ENCODE measurements around the gene GIMAP8.

GIMAP8 gene

DNA sequence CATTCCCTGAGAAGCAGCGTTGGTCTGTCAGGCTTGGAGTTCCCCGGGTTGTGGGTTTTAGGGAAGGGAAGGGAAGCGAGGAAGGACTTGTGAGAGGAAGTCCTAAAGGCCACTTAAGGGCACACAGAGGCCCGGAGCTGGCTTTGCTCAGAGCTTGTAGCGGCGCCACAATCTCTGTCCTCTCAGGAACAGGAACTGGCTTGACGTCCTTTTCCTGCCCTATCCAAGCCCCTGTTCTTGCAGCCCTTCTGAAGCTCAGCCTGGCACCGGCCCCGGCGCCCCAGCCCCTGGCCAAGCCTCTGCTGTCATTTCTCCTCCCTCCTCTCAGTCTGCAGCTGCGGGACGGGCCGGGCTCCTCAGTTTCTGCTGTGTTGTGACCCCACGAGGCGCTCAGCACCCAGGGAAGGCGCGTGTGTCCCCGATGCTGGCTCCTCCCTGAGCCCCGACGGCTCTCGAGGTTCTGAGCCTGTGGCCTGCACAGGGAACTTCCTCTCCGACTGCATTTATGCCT, at the start of gene GIMAP8:
GIMAP8 (plus strand) TSS at position 140 of the 511 bp plus-strand sequence. CDS start 16,069 bp downstream, outside the sequence.
- DNase-seq, result peak; percentile 63 to 74

DNA sequence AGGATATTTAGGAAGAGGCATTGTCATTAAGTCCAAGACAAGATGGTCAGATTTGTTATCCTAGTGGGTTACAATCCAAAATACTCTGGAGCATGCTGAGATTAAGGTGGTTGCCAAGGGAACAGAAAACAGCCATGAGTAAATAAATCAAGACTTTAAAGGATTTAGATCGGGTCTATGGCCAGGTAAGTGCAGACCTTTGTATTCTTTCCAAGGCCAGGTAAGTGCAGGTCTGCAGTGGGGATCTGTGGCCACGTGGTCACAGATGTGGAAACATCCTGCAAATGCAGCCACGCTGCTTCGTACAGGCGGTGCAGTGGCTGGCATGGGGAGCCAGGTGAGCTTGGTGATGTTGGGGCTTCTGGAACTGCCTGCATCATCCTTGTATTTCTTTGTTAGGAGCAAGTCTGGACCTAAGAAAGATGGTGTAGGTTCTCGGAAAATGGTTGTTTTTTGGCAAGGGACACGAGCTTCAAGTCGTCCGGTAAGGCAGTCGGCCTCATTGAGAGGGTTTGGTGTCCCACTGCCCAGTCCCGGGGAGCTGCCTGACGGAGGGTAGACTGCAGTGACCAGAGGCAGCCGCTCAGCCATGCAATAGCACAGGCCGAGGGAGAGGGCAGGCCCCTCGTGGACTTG, 49.5 kb upstream of the GIMAP8 start:
- DNase-seq, result no peak

DNA sequence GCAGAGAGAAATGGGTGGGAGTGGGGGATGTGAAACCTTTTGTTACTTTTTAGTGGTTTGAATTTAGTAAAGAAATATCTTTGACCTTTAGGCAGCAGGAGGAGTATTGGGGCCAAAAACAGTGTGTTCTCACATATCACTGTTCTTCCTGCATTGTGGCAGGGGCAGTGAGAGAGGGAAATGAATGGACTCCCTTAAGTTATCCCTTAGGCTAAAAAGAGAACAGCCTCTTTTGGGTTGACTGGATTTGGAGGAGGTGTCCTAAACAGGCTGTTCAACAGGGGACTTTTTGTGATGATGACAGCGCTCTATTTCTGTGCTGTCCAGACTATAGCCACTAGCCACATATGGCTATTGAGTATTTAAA, 49.0 kb upstream of the GIMAP8 start:
- DNase-seq, result no peak

DNA sequence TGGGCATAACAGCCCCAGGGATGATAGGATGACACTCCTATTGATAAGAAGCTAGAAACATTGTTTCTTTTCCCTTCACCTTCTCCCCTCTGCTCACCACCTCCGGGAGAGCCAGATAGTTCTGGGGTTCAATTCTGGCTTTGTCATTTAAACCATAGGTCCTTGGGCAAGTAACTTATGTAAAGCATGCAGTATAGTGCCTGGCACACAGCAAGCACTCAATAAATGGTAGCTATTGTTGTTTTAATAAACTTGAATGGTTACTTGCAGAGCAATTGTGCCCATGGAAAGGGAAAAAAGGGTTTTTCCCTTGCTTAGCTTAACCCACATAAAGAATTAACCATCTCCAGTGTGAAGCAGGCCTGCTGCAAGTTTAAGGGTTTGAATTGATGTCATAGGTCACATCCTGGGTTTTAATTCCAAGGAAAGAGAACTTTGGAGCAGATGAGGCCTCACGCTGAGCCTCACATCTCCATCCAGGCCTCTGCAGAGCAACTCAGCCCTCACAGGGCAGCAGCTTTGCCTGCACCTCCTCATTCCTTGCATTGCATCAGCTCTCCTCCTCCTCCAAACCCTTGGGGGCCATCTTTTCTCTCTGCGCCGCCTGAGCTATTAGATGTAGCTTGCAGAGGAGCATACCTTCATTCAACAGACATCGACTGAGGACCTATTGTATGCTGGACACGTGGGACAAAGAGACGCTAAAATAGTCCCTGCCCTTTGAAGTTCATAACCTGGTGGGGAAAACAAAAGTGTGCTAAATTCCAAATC, 48.4 kb upstream of the GIMAP8 start:
- DNase-seq, result no peak

DNA sequence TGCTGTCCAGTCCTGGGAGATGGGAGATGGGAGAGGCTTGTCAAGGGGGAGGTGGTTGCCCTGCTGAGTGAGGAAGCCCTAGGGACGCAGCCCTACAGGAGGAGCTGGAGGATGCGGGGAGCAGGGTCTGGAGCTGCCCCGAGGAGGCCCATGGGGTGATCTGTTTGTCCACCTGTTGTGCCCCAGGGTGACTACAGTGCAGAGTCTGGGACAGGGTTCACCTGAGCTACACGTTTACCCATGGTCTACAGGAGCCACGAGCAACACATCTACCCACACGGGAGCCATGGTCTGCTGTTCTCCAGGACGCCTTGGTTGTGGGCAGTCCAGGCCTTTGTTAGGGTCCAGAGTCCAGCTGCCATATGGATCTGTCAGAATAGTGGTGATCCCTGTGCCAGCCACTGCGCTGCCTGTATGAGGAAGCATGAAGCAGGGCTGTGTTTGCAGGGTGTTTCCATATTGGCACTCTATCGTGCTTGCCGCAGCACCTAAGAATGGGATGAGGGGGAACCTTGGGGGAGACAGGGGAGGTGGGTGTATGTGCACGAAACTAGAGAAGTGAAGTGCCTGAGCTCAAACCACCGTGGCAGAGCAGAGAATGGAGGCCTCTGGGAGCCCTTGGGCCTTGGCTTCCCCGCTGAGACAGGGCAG, 47.6 kb upstream of the GIMAP8 start:
- DNase-seq, result no peak

DNA sequence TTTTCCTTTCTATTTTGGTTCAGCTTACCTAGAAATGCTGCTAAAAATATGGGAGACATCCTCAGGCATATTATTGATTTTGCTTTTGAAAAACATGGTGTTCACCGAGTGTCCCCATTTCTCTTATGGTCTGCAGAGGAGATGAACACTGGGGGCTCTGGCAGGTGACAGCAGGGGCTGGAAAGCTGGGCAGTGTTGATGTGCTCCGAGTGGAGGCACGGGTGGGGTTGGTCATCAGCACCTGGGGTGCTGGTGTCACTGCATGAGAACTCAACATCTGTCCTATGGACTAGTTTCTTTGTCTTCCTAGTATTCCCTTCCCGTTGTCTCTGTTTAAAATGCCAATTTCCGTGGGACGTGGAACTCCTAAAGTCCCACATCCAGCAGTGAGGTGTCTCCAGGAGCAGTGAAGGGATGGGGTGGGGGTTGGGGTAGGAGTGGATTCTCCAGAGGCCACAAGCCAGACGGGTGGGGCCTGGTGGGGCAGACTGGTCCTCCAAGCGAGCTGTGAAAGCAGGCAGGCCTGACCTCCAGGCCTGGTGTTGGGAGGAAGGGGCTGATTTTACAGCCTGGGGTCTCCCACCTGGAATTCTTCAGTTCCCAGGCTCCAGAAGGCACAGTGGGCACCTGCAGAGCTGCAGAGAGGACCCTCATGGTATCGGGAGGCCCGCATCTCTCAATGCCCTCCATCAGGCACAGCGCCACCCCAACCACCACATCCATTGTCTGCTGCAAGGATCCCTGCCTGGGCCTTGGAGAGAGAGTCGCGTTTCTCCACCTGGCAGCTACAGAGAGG, 46.9 kb upstream of the GIMAP8 start:
- DNase-seq, result no peak

DNA sequence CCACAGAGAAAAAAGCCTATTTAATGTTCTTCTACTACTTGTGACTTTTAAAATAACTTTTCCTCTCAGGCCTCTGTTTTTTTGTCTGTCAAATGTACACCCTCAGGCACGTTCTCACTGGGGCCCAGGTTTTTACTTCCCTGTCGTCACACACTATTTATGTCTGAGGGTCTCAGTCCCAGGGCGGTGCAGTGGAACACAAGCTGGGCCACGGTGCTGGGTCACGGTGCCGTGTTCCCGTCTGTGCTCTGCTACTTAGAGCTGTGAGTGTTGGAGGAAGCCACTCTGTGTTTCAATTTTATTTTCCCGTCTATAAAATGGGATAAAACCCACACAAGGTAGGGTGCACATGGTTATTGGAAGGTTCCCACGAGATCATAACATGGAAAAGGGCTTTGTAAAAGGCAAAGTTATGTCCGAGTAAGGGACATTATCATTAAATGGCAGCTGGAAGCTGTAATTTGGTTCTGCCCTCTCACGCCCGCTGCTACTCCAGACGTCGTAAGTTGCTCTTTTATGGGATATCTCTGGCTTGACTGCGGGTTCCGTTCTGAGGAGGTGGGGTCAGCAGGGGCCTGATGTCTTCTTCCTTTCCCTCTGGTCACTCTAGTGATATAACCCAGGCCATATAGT, 46.1 kb upstream of the GIMAP8 start:
- peak in 1 of 2 donors; percentile 37 for DNase-seq

DNA sequence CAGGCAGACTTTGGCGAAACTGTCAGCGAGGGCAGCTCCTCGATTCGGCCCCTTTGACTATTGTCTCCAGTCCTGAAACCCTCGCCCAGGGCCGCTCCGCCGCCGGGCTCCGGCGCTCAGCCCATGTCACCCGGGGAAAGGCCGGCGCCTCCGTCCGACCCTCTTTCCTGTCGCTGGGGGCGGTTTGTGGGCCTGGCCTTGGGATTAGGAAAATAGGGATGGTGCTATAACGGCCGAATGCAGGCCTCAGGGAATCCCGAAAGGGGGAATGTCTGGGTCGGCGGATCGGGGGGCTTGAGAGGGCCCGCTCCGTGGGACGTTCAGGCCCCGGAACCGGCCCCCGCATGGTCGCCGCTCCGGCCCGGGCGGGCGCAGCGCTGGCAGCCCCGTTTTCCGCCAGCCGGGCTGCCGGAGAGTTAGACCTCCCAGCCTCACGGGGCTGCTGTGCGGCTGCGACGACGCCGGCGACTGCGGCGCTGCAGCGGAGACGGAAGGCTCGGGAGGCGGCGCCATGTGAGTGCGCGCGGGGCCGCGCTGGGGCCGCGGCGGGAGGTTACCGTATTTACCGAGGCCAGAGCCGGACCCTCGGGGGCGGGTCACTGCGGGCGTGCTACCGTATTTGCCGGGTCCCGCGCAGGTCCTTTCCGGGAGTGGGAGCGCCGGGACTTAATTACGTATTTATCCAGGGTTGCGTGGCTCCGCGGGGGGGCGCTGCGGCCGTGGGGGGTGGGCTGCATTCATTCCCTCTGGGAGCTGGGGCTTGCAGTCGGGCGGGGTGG, 45.4 kb upstream of the GIMAP8 start:
- DNase-seq, result peak; percentile 48 to 72

DNA sequence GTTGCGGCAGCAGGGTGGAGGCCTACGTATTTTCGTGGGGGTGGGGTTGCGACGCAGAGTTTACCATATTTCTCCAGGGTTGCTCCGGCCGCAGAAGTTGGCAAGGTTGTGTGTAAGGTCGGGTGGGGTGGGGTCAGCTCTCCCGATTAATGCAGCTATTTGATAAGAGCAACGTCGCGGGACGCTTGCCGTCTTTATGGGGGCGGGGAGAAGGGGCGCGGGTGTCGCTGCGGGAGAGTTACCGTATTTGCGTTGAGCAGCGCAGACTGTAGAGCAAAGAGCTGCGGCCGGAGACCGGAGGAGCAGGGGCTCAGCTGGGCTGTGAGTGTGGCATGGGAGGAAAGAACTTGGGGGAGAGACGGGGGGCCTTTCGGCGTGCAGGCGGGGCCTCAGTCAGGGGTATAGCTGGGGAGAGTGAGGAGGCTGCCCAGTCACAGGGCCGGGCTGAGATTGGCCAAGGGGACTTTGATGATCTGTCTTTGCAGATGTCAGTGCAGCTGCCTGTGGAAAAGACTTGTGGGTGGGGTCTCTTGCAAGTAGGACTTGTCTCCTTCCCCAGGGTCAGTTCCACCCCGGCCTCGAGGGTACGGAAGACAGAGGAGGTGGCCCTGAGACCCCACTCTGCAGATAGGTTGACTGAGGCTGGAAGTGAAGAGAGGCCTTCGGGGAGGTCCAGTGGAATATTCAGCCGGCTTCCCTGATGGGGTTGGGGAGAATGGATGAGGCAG, 44.7 kb upstream of the GIMAP8 start:
- no peak for DNase-seq

DNA sequence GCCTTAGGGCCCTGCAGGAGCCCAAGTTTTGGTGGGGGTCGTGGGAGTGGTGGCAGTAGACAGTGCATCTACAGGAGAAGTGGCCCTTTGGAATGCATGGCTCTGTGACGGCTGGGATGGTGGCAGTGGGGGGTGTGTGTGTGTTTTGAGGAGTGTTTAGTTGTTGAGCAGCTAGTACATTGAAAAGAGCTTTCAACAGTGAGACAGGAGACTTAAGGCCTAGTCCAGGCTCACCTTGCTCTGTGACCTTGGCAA, 44.2 kb upstream of the GIMAP8 start:
- no peak for DNase-seq

DNA sequence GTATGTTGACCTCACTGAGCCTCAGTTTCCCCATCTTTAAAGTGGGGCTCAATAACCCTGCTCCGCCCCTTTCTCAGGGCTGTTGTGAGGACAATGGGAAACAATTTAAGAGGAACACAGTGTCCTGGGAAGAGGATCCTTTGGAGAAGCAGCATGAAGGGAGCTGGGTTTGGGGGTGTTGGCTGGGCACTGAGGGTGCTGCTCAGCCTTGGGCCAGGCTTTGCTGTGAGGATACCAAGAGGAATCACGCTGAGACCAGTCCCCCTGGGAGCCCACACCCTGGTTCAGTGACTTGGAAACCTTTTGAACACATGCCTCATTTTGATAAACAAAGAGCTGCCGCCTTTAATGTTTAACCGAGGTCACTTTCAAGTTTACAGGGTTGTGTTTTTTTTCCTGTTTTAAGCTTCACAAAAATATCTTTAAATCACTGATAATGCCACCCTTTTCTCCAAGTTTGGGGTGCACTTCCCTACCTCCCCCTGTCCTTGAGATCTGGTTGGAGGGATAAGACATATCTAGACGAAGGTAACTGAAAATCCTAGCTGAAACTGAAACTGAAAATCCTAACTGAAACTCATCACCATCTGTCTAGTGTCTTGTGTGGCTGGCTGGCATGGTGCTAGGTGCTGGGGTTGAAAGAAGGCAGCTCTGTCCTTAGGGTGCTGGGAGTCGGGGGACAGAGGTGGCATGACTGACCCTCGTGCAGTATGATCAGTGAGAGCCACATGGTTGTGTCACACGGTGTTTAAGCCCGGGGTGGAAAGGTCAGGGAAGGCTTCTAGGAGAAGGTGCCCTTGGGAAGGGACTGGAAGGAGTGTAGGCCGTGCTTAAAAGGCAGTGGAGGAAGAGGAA, 43.6 kb upstream of the GIMAP8 start:
- peak in 1 of 2 donors; percentile 70 for DNase-seq

DNA sequence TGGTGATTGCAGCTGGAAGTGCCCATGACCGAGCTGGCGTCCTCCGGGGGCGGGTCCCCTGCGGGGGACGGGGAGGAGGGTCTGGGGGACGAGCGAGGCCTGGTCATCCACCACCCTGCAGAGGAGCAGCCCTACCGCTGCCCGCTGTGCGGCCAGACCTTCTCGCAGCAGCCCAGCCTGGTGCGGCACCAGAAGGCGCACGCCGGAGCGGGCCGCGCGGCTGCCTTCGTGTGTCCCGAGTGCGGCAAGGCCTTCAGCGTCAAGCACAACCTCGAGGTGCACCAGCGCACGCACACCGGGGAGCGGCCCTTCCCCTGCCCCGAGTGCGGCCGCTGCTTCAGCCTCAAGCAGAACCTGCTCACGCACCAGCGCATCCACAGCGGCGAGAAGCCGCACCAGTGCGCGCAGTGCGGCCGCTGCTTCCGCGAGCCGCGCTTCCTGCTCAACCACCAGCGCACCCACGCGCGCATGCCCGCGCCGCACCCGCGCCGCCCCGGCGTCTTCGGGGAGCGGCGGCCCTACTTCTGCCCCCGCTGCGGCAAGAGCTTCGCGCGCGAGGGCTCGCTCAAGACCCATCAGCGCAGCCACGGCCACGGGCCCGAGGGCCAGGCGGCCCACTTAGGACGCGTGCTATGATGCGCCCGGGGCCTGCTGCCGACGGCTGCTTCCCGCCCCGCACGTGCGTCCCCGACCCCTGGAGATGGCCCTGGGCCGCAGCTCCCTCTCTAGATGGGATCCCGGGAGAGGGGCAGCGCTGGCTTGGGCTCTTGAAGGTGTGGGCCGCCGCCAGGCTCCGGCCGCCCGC, 42.6 kb upstream of the GIMAP8 start:
- DNase-seq, result no peak

DNA sequence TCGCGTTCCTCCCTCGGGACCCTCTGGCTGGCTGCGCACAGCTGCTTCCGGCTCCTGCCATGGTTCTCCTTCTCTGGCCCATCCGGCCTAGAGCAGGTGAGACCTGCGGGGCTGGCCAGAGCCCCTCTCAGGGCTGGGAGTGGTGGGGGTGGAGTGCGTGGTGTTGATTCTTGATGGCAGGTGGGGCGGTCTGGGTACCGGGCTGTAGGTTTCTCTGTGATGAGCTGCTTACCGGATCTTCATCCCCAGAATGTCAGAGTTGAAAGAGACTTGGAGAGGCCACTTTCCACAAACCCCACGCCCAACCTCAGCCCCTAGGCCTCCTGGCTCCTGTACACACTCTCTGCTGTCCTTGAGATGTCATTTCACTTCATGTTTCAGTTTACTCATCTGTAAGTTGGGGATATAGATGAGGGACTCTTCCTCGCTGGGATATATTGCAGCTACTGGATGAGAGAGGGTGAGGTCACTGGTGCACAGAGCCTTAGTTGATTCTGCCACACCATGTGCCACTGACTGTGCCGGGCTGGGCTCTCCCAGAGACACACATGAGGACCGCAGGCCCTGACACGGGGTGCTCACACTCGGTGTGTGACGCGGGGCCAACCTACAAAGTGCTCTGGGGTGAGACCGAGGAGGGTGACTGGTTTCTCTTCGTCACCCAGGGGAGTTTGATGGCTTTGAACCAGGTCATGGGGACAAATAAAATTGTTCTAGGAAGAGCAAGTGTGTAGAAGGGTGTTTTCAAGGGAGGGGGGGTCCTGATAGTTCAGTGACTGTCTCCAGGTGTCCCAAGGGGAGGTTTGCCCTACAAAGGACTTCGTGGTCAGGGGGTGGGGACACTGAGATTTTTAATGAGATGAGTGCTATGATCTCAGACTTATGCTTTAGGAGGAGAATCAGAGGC, 41.8 kb upstream of the GIMAP8 start:
- DNase-seq, result no peak

DNA sequence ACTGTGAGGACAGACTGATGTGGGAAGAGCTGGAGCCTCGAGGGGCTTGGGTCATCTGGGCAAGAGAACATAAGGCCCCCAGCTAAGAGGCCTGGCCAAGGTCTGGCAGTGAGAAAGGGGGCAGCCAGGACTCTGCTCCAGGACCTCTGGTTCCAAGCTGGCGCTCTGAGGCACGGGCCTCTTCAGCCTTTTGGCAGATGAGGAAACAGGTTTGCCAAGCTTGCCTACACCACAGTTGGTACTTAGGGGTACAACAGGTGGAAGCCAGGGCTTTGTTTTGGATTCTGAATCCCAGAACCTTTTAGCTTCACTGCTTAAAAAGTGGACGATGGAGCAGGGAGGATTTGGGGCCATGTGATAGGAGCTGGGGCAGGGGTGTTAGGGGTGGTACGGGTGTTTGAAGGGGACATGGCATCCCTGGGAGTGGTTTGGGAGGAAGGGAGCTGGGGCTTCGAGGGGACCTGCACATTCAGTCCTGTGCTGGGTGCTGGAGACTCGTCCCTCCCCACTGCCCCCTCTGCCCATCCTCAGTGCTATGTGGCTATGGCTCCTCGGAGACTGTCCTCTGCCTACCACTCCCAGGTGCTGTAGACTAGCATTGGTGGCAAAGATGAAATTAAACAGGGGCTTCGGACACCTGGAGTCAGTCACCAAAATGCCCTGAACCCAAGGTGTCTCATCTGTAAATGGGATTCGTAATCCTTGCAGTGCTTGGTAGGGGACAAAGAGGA, 41.0 kb upstream of the GIMAP8 start:
- no peak for DNase-seq

DNA sequence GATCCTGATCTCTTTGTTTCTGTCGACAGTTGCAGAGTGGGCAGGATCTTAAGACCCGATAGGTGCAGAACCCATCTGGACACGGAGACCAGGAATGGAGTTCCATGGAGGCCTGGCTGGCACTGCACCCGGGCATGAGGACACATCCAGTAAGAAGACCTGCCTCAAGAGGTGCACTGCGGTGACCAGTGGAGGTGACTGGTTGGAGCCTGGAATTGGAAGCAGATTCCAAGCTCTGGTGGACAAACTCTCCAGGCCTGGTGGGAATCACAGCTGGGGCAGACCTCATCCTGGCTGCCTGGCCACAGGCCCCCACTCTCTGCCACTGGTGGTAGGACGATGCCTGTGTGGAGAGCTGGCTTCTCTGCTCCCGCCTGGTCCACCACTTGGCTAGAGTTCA, 40.3 kb upstream of the GIMAP8 start:
- DNase-seq, result no peak

DNA sequence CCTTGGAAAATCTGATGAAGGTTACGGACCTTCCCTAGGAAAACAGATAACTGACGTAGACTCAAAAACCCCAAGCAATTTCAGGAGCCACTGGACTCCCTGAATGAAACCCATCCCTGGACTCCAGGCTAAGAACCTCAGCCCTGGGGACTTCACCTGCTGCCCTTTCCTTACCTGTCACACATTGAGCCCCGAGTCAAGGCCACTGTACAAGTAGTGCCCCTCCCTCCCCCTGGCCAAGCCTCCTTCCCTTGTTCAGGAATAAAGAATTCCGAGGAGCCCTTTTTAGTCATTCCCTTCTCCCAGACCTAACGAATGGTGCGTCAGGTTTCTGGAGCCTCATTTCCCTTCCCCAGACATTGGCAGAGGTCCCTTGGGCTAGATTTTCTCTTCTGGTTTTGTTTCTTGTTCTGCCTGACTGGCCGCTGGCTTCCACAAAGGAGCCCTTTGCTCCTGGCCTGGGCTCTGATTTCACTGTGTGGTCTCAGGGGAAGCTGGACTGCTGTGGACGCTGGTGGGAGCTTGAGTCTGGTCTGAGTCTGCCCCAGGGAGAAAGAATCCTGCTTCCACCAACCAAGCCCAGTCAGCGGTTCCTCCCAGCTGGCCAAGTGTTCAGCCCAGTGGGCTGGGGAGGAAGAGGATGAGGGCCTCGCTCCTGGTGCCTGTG, 39.6 kb upstream of the GIMAP8 start:
- no peak for DNase-seq

DNA sequence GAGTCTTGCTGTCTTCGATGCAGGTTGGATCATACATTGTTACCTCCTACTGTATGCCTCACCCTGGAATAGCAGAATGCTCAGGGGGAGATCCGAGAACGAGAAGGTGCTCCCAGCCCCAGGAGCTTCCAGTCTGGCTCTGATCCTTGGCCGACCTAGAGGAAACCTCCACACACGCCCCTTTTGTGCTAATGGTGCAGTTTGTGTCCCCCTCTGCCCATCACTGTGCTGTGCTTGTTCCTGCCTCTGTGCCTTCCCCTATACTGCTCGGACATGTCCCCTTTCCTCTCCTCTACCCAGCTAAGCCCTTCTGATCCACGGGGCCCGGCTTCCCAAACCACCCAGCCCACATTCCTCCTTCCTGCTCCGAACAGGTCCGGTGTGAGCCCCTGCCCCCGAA, 38.8 kb upstream of the GIMAP8 start:
- no peak for DNase-seq

Data from bone marrow (tissue), 2 donors.